GM18526 (cell line): ENCODE measurements around the gene STT3B.

Experiments
- POLR2A ChIP-seq: IDR thresholded peaks from 3 replicates; pipeline ENCODE4 v1.6.1; 2011; ENCODE audit not compliant: insufficient read length; ENCODE audit errors: extremely low read depth

Gene STT3B

GRCh38 chr3:31532587-31533168 is at the start of gene STT3B:
TSS of gene STT3B (plus strand) at chr3:31532925. CDS start at chr3:31532999, 74 bp downstream.
- TF ChIP-seq POLR2A = peak; percentile 50

- no peak for TF ChIP-seq POLR2A
These were observed 48.9 kb upstream of the STT3B start for GRCh38 chr3:31483776-31484175.

GRCh38 chr3:31485196-31485595 is 47.5 kb upstream of the STT3B start:
- no peak for TF ChIP-seq POLR2A

GRCh38 chr3:31486865-31487533 is 45.7 kb upstream of the STT3B start:
- TF ChIP-seq POLR2A = no peak

GRCh38 chr3:31488475-31489017 is 44.2 kb upstream of the STT3B start:
- TF ChIP-seq POLR2A = no peak

- TF ChIP-seq POLR2A = no peak
These were observed 42.2 kb upstream of the STT3B start for GRCh38 chr3:31490502-31490901.

- TF ChIP-seq POLR2A = no peak
These were observed 41.1 kb upstream of the STT3B start for GRCh38 chr3:31491660-31492059.

- no peak for TF ChIP-seq POLR2A
These were observed 39.6 kb upstream of the STT3B start for GRCh38 chr3:31493149-31493548.

- TF ChIP-seq POLR2A = no peak
These were observed 36.6 kb upstream of the STT3B start for GRCh38 chr3:31495971-31496665.

GRCh38 chr3:31498791-31499190 is 33.9 kb upstream of the STT3B start:
- TF ChIP-seq POLR2A = no peak

- TF ChIP-seq POLR2A = no peak
These were observed 33.4 kb upstream of the STT3B start for GRCh38 chr3:31499281-31499680.

GRCh38 chr3:31502803-31503221 is 29.9 kb upstream of the STT3B start:
- TF ChIP-seq POLR2A = no peak

GRCh38 chr3:31503456-31503855 is 29.3 kb upstream of the STT3B start:
- no peak for TF ChIP-seq POLR2A

- no peak for TF ChIP-seq POLR2A
These were observed 28.5 kb upstream of the STT3B start for GRCh38 chr3:31504230-31504629.

GRCh38 chr3:31505371-31506048 is 27.2 kb upstream of the STT3B start:
- no peak for TF ChIP-seq POLR2A
